H9 (cell line): ENCODE measurements around the gene SQSTM1. TPM values are rescaled to one million over a fixed set of nuclear protein-coding genes. Genes with fewer than 3 reads are reported as not detected.

Experiments used
- DNase-seq: peaks from one replicate; pipeline ENCODE4 v3.0.0-alpha.2; 2017
- H2AFZ ChIP-seq: one replicate; pipeline ENCODE4 v1.6.1; 2013; ENCODE audit warnings: mild to moderate bottlenecking, low read length, control low read depth, moderate library complexity
- H2AK5ac ChIP-seq: 2 replicates; pipeline ENCODE4 v1.6.1; 2013; ENCODE audit warnings: low read length, control low read depth, mixed read lengths; ENCODE audit not compliant: insufficient read length
- H2BK120ac ChIP-seq: one replicate; pipeline ENCODE4 v1.6.1; 2013; ENCODE audit warnings: low read depth, mild to moderate bottlenecking, low read length, control low read depth, inconsistent platforms; ENCODE audit not compliant: poor library complexity, severe bottlenecking
- H2BK12ac ChIP-seq: 2 replicates; pipeline ENCODE4 v1.6.1; 2013; ENCODE audit warnings: low read length, control low read depth, mixed read lengths, low read depth; ENCODE audit not compliant: insufficient read length
- H2BK15ac ChIP-seq: 2 replicates; pipeline ENCODE4 v1.6.1; 2013; ENCODE audit warnings: low read depth, low read length, control low read depth
- H2BK20ac ChIP-seq: one replicate; pipeline ENCODE4 v1.6.1; 2013; ENCODE audit warnings: low read depth, mild to moderate bottlenecking, low read length, control low read depth, inconsistent platforms; ENCODE audit not compliant: poor library complexity, severe bottlenecking
- H2BK5ac ChIP-seq: 2 replicates; pipeline ENCODE4 v1.6.1; 2013; ENCODE audit warnings: low read length, control low read depth, mixed read lengths; ENCODE audit not compliant: insufficient read length
- H3K14ac ChIP-seq: 2 replicates; pipeline ENCODE4 v1.6.1; 2013; ENCODE audit warnings: low read length, control low read depth; ENCODE audit not compliant: insufficient read depth
- H3K18ac ChIP-seq: 2 replicates; pipeline ENCODE4 v1.6.1; 2013; ENCODE audit warnings: low read depth, mild to moderate bottlenecking, mixed read lengths, low read length, control low read depth; ENCODE audit not compliant: insufficient read length
- H3K23ac ChIP-seq: 2 replicates; pipeline ENCODE4 v1.6.1; 2013; ENCODE audit warnings: low read length, control low read depth, mixed read lengths, low read depth; ENCODE audit not compliant: insufficient read length
- H3K23me2 ChIP-seq: 2 replicates; pipeline ENCODE4 v1.6.1; 2013; ENCODE audit warnings: low read depth, mild to moderate bottlenecking, mixed read lengths, low read length, control low read depth; ENCODE audit not compliant: insufficient read length, poor library complexity, severe bottlenecking
- H3K27ac ChIP-seq: 2 replicates; pipeline ENCODE4 v1.5.1; 2013; ENCODE audit warnings: low read length, control low read depth, mixed read lengths, low read depth; ENCODE audit not compliant: insufficient read length
- H3K27me3 ChIP-seq: 2 replicates; pipeline ENCODE4 v1.6.1; 2013; ENCODE audit warnings: low read length, control low read depth, inconsistent platforms; ENCODE audit not compliant: insufficient read depth
- H3K4ac ChIP-seq: 2 replicates; pipeline ENCODE4 v1.6.1; 2013; ENCODE audit warnings: low read depth, mild to moderate bottlenecking, control low read depth, inconsistent platforms, low read length, moderate library complexity
- H3K4me1 ChIP-seq: 2 replicates; pipeline ENCODE4 v1.6.1; 2013; ENCODE audit warnings: low read length, control low read depth, inconsistent platforms; ENCODE audit not compliant: insufficient read depth
- H3K4me2 ChIP-seq: 2 replicates; pipeline ENCODE4 v1.6.1; 2013; ENCODE audit warnings: low read length, control low read depth, mixed read lengths; ENCODE audit not compliant: insufficient read length, insufficient read depth
- H3K56ac ChIP-seq: 2 replicates; pipeline ENCODE4 v1.6.1; 2013; ENCODE audit warnings: low read depth, mild to moderate bottlenecking, mixed read lengths, low read length, control low read depth; ENCODE audit not compliant: insufficient read length
- H3K79me1 ChIP-seq: 2 replicates; pipeline ENCODE4 v1.6.1; 2013; ENCODE audit warnings: low read depth, mild to moderate bottlenecking, moderate library complexity, low read length, control low read depth, inconsistent platforms; ENCODE audit not compliant: insufficient read depth, poor library complexity, severe bottlenecking
- H3K79me2 ChIP-seq: 2 replicates; pipeline ENCODE4 v1.6.1; 2013; ENCODE audit warnings: low read length, control low read depth, inconsistent platforms; ENCODE audit not compliant: insufficient read depth
- H3K9ac ChIP-seq: 2 replicates; pipeline ENCODE4 v1.6.1; 2013; ENCODE audit warnings: low read length, control low read depth, mixed read lengths; ENCODE audit not compliant: insufficient read length; ENCODE audit errors: extremely low read depth
- H3K9me3 ChIP-seq: one replicate; pipeline ENCODE4 v1.6.1; 2013; ENCODE audit warnings: low read depth, low read length, inconsistent platforms; ENCODE audit not compliant: control insufficient read depth
- H3T11ph ChIP-seq: one replicate; pipeline ENCODE4 v1.6.1; 2013; ENCODE audit warnings: mild to moderate bottlenecking, low read length, control low read depth, inconsistent platforms
- H4K20me1 ChIP-seq: one replicate; pipeline ENCODE4 v1.6.1; 2013; ENCODE audit not compliant: control insufficient read depth, insufficient read length, insufficient read depth
- H4K5ac ChIP-seq: 2 replicates; pipeline ENCODE4 v1.6.1; 2013; ENCODE audit warnings: low read depth, mild to moderate bottlenecking, mixed read lengths, low read length, control low read depth; ENCODE audit not compliant: insufficient read length
- H4K8ac ChIP-seq: replicated peaks from 2 replicates; pipeline ENCODE4 v1.6.1; 2013; ENCODE audit warnings: low read length, control low read depth, mixed read lengths, low read depth; ENCODE audit not compliant: insufficient read length
- H4K91ac ChIP-seq: 2 replicates; pipeline ENCODE4 v1.6.1; 2013; ENCODE audit warnings: low read depth, mild to moderate bottlenecking, moderate library complexity, mixed read lengths, low read length, control low read depth; ENCODE audit not compliant: insufficient read length
- H3K27ac Mint-ChIP-seq, 3 experiments: 2 replicates in 2 of 3; 3 replicates in 1 of 3; pipeline ENCODE4 v1.8.0; 2020 to 2021; ENCODE audit warnings: mixed read lengths in 3 of 3, mild to moderate bottlenecking in 1 of 3, moderate library complexity in 1 of 3
- H3K27me3 Mint-ChIP-seq: 2 replicates; pipeline ENCODE4 v1.8.0; 2021; ENCODE audit warnings: low read depth, mild to moderate bottlenecking, moderate library complexity, mixed read lengths
- H3K36me3 Mint-ChIP-seq, 3 experiments: 2 replicates in 2 of 3; 3 replicates in 1 of 3; pipeline ENCODE4 v1.8.0; 2020 to 2021; ENCODE audit warnings: low read depth in 3 of 3, mixed read lengths in 3 of 3; ENCODE audit not compliant: insufficient read depth in 1 of 3
- H3K4me1 Mint-ChIP-seq, 2 experiments: 2 replicates each; pipeline ENCODE4 v1.8.0; 2020; ENCODE audit warnings: mixed read lengths in 2 of 2
- H3K4me3 Mint-ChIP-seq, 2 experiments: 2 replicates in 1 of 2; 3 replicates in 1 of 2; pipeline ENCODE4 v1.8.0; 2020 to 2021; ENCODE audit warnings: mild to moderate bottlenecking in 2 of 2, mixed read lengths in 2 of 2, moderate library complexity in 1 of 2
- H3K9me3 Mint-ChIP-seq, 2 experiments: 2 replicates in 1 of 2; 3 replicates in 1 of 2; pipeline ENCODE4 v1.8.0; 2020; ENCODE audit warnings: mild to moderate bottlenecking in 2 of 2, mixed read lengths in 2 of 2, moderate library complexity in 1 of 2
- CTCF ChIP-seq: fragments of 200-600 bp; sonication (generic); conservative IDR thresholded peaks from 3 replicates; pipeline ENCODE4 v1.8.0; 2021; ENCODE audit warnings: antibody characterized with exemption, mild to moderate bottlenecking
- WGBS: extraction: QIAGEN DNeasy Blood & Tissue Kit; methylation state at CpG from one replicate; pipeline ENCODE4 v1.1.7; 2013; ENCODE audit warnings: missing lambda C conversion rate, low lambda C conversion rate, mixed read lengths; ENCODE audit not compliant: insufficient read length; ENCODE audit errors: extremely low coverage; 5-methylcytosine and 5-hydroxymethylcytosine counted together
- total RNA-seq: library from RNA; stranded (reverse); gene quantifications from 2 replicates; pipeline ENCODE4 v1.2.1, GENCODE V29; 2021

SQSTM1 gene
- total RNA-seq, 1 experiment from 2014 or later = 144 TPM

GRCh38 chr5:179771311-179771895 lies 49.3 kb upstream of the SQSTM1 start:
- peaks cover 2% of the 10 kb centered on the region; the same call in 1 of the 2 replicates for H3K79me2 ChIP-seq
- no peak overlapping the region for H4K8ac ChIP-seq
- H3K27me3 Mint-ChIP-seq = no peaks in the 10 kb centered on the region
- no peak overlapping the region for H3K14ac ChIP-seq
- H4K91ac ChIP-seq = no peak overlapping the region
- H2BK12ac ChIP-seq = no peak overlapping the region
- H3K4me2 ChIP-seq = no peak overlapping the region
- TF ChIP-seq CTCF = no peak
- no peak overlapping the region for H2AFZ ChIP-seq
- no peak overlapping the region for H3K56ac ChIP-seq
- H3K27ac Mint-ChIP-seq = no peak overlapping the region
- H3K27me3 ChIP-seq = no peaks in the 10 kb centered on the region
- no CpG with 5 or more reads among the region's 4 CpGs for WGBS
- peaks cover 50 to 86% (median 80%) of the 10 kb centered on the region in 3 experiments; a peak in 6 of 7 replicates for H3K36me3 Mint-ChIP-seq
- no peak overlapping the region for H3K27ac ChIP-seq
- no peak overlapping the region for H3T11ph ChIP-seq
- no peak overlapping the region for H3K4ac ChIP-seq
- H3K79me1 ChIP-seq = no peaks in the 10 kb centered on the region
- no peak overlapping the region for H3K9ac ChIP-seq
- H3K9me3 ChIP-seq = no peaks in the 10 kb centered on the region
- H3K4me1 Mint-ChIP-seq = no peaks in the 10 kb centered on the region
- no peak overlapping the region for H2BK5ac ChIP-seq
- H2BK15ac ChIP-seq = no peak overlapping the region
- no peak overlapping the region for H2BK20ac ChIP-seq
- H2AK5ac ChIP-seq = no peak overlapping the region
- H2BK120ac ChIP-seq = no peak overlapping the region
- no peaks in the 10 kb centered on the region for H3K9me3 Mint-ChIP-seq
- H3K18ac ChIP-seq = no peak overlapping the region
- no peak overlapping the region for H3K4me3 Mint-ChIP-seq
- H4K5ac ChIP-seq = no peak overlapping the region
- no peaks in the 10 kb centered on the region for H3K23me2 ChIP-seq
- DNase-seq = no peak
- H3K23ac ChIP-seq = no peak overlapping the region
- H3K4me1 ChIP-seq = no peaks in the 10 kb centered on the region
- peaks cover 2% of the 10 kb centered on the region for H4K20me1 ChIP-seq
